Measurements from ENCODE around the gene CFAP47. TPM values are rescaled to one million over a fixed set of nuclear protein-coding genes. Genes with fewer than 3 reads are reported as not detected.
"Not testable (repeated sequence)": the region's sequence is repeated elsewhere in the genome, so short reads cannot be mapped to it uniquely, and the experiment has no call there.

Gene CFAP47
- total RNA-seq, 1 experiment from 2014 or later = 0.21 TPM

DNA sequence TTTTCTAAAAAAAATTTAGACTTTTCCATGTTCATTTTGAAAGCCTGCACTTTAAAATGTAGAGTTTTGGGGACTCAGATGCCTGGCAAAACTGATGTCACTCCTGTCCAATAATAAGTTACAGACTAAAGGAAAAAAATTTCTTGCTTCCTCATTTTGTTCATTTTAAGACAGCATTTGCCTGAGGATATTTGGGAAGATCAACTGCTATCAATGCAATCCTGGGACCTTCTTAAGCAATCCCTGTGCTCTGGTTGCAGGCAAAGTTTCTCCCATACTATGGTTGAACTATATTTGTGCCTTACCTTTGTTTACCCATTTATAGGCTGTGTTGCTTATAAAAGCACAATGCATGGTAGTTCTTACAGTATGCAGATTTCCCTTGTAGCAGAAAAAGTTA lies 280.4 kb downstream of the CFAP47 start:
- H3K9me3 Mint-ChIP-seq (ENCODE audit: low read depth, unreplicated experiment) = no peaks in the 10 kb centered on the region
- BruUV-seq (replicated peaks) = no TSS peak
- H3K27me3 Mint-ChIP-seq (ENCODE audit: unreplicated experiment) = no peaks in the 10 kb centered on the region
- H3K4me3 Mint-ChIP-seq (ENCODE audit: low read depth, unreplicated experiment) = no peak overlapping the region
- intact Hi-C loops (cut with micrococcal nuclease; ENCODE audit: unreplicated experiment) = no loop called here
- CTCF ChIA-PET = no interaction called here
- no peaks in the 10 kb centered on the region for H3K36me3 Mint-ChIP-seq (ENCODE audit: insufficient read depth, unreplicated experiment)
- no peak overlapping the region for H3K27ac Mint-ChIP-seq (ENCODE audit: unreplicated experiment)
- no peaks in the 10 kb centered on the region for H3K4me1 Mint-ChIP-seq (ENCODE audit: low read depth, unreplicated experiment)
- DNase-seq = no peak
- TF ChIP-seq, protein P1, sequence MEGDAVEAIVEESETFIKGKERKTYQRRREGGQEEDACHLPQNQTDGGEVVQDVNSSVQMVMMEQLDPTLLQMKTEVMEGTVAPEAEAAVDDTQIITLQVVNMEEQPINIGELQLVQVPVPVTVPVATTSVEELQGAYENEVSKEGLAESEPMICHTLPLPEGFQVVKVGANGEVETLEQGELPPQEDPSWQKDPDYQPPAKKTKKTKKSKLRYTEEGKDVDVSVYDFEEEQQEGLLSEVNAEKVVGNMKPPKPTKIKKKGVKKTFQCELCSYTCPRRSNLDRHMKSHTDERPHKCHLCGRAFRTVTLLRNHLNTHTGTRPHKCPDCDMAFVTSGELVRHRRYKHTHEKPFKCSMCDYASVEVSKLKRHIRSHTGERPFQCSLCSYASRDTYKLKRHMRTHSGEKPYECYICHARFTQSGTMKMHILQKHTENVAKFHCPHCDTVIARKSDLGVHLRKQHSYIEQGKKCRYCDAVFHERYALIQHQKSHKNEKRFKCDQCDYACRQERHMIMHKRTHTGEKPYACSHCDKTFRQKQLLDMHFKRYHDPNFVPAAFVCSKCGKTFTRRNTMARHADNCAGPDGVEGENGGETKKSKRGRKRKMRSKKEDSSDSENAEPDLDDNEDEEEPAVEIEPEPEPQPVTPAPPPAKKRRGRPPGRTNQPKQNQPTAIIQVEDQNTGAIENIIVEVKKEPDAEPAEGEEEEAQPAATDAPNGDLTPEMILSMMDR (IDR thresholded peaks at IDR 0.05; ENCODE audit: unreplicated experiment) = no peak

DNA sequence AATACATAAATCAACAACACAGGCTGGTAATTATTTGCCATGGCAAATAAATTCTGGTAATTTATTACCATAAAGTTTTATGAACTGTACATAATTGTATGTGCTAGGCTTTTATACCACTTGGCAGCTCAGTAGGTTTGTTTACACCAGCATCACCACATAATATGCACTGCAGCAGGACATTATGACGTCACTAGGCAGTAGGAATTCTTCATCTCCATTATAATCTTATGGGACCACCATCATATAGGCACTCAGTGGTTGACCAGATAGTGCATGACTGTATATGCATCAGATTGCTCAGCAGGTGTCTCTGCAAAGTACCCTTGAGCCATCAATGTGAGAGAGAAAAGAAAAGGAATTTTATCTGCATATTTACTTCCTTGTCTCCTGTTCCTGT lies 295.4 kb downstream of the CFAP47 start:
- Mint-ChIP-seq H3K27me3 (ENCODE audit: unreplicated experiment) (no peaks in the 10 kb centered on the region), H3K36me3 (ENCODE audit: insufficient read depth, unreplicated experiment) (no peaks in the 10 kb centered on the region), H3K9me3 (ENCODE audit: low read depth, unreplicated experiment) (no peaks in the 10 kb centered on the region), H3K27ac (ENCODE audit: unreplicated experiment) (no peak overlapping the region), H3K4me1 (ENCODE audit: low read depth, unreplicated experiment) (no peaks in the 10 kb centered on the region), H3K4me3 (ENCODE audit: low read depth, unreplicated experiment) (no peak overlapping the region)
- TF ChIP-seq, protein P1 (IDR thresholded peaks at IDR 0.05; ENCODE audit: unreplicated experiment) = no peak
- CTCF ChIA-PET = no interaction called here
- DNase-seq = no peak
- BruUV-seq (replicated peaks) = no TSS peak
- intact Hi-C loops (cut with micrococcal nuclease; ENCODE audit: unreplicated experiment) = no loop called here

DNA sequence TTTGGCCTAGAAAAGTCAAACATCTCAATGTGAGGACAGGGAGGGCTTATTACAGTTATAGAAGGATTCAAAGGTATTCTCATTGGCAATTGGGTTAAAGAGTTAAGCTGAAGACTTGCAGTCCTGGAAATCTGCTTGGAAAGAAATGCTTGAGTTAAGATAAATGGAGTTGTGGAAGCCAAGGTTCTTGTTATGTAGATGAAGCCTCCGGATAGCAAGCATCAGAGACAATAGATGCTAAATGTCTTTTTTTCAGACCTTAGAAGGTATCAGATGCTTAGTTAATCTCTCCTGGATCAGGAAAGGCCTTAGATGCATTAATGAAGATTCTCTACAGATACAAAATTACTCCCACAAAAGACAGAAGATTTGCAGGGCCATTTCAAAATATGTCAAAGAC lies 299.3 kb downstream of the CFAP47 start:
- Mint-ChIP-seq H3K27me3 (ENCODE audit: unreplicated experiment) (no peaks in the 10 kb centered on the region), H3K36me3 (ENCODE audit: insufficient read depth, unreplicated experiment) (no peaks in the 10 kb centered on the region), H3K4me3 (ENCODE audit: low read depth, unreplicated experiment) (no peak overlapping the region), H3K9me3 (ENCODE audit: low read depth, unreplicated experiment) (peaks cover 2% of the 10 kb centered on the region), H3K27ac (ENCODE audit: unreplicated experiment) (no peak overlapping the region), H3K4me1 (ENCODE audit: low read depth, unreplicated experiment) (no peaks in the 10 kb centered on the region)
- TF ChIP-seq, protein P1 (IDR thresholded peaks at IDR 0.05; ENCODE audit: unreplicated experiment) = no peak
- CTCF ChIA-PET = no interaction called here
- DNase-seq = no peak
- intact Hi-C loops (cut with micrococcal nuclease; ENCODE audit: unreplicated experiment) = no loop called here
- BruUV-seq (replicated peaks) = no TSS peak

DNA sequence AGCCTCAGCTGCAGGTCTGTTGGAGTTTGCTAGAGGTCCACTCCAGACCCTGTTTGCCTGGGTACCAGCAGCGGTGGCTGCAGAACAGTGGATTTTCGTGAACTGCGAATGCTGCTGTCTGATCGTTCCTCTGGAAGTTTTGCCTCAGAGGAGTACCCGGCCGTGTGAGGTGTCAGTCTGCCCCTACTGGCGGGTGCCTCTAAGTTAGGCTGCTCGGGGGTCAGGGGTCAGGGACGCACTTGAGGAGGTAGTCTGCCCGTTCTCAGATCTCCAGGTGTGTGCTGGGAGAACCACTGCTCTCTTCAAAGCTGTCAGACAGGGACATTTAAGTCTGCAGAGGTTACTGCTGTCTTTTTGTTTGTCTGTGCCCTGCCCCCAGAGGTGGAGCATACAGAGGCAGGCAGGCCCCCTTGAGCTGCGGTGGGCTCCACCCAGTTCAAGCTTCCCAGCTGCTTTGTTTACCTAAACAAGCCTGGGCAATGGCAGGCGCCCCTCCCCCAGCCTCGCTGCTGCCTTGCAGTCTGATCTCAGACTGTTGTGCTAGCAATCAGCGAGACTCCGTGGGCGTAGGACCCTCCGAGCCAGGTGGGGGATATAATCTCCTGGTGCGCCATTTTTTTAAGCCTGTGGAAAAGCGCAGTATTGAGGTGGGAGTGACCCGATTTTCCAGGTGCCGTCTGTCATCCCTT lies 315.4 kb downstream of the CFAP47 start:
- H3K27me3 Mint-ChIP-seq (ENCODE audit: unreplicated experiment); H3K4me1 Mint-ChIP-seq (ENCODE audit: low read depth, unreplicated experiment); intact Hi-C loops (cut with micrococcal nuclease; ENCODE audit: unreplicated experiment); H3K36me3 Mint-ChIP-seq (ENCODE audit: insufficient read depth, unreplicated experiment); H3K27ac Mint-ChIP-seq (ENCODE audit: unreplicated experiment); H3K4me3 Mint-ChIP-seq (ENCODE audit: low read depth, unreplicated experiment); BruUV-seq (replicated peaks); CTCF ChIA-PET; H3K9me3 Mint-ChIP-seq (ENCODE audit: low read depth, unreplicated experiment); DNase-seq: not testable (repeated sequence)

DNA sequence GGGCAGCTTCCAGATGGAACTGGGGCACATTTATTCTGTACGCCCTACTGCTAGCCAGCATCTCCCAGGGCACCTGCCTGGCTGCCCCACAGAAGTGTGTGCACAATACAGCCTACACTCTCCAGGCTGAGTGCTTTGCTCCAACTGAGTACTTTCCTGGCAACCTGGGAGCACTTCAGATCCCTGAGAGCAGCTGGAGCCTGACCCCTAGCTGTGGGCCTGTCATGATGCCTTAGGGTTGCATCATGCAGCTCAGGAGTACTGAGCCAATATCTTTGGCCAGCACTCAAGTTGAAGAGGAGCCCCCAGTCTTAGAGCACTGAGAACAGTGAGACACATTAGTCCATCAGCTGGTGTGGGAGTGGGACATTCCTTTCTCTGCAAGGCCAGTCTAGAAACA lies 321.9 kb downstream of the CFAP47 start:
- TF ChIP-seq, protein P1 (IDR thresholded peaks at IDR 0.05; ENCODE audit: unreplicated experiment) = no peak
- DNase-seq = no peak
- Mint-ChIP-seq H3K9me3 (ENCODE audit: low read depth, unreplicated experiment) (no peaks in the 10 kb centered on the region), H3K4me1 (ENCODE audit: low read depth, unreplicated experiment) (peaks cover 7% of the 10 kb centered on the region), H3K36me3 (ENCODE audit: insufficient read depth, unreplicated experiment) (no peaks in the 10 kb centered on the region), H3K27me3 (ENCODE audit: unreplicated experiment) (no peaks in the 10 kb centered on the region), H3K4me3 (ENCODE audit: low read depth, unreplicated experiment) (no peak overlapping the region), H3K27ac (ENCODE audit: unreplicated experiment) (no peak overlapping the region)
- intact Hi-C loops (cut with micrococcal nuclease; ENCODE audit: unreplicated experiment) = no loop called here
- no TSS peak for BruUV-seq (replicated peaks)
- CTCF ChIA-PET = no interaction called here

All from Calu3 (cell line).